Activated CD8-positive, alpha-beta memory T cell treated with anti-CD3 and anti-CD28 coated beads for 1 hour (primary cell): ENCODE measurements around the gene DYNC2LI1.
"Not testable (repeated sequence)": the region's sequence is repeated elsewhere in the genome, so short reads cannot be mapped to it uniquely, and the experiment has no call there.

Experiments
- DNase-seq, 2 donors: peaks; one replicate each; pipeline ENCODE4 v3.0.0-alpha.2; 2020; ENCODE audit warnings: low read depth in 1 of 2; ENCODE audit errors: extremely low read depth in 1 of 2

Gene DYNC2LI1

DNA sequence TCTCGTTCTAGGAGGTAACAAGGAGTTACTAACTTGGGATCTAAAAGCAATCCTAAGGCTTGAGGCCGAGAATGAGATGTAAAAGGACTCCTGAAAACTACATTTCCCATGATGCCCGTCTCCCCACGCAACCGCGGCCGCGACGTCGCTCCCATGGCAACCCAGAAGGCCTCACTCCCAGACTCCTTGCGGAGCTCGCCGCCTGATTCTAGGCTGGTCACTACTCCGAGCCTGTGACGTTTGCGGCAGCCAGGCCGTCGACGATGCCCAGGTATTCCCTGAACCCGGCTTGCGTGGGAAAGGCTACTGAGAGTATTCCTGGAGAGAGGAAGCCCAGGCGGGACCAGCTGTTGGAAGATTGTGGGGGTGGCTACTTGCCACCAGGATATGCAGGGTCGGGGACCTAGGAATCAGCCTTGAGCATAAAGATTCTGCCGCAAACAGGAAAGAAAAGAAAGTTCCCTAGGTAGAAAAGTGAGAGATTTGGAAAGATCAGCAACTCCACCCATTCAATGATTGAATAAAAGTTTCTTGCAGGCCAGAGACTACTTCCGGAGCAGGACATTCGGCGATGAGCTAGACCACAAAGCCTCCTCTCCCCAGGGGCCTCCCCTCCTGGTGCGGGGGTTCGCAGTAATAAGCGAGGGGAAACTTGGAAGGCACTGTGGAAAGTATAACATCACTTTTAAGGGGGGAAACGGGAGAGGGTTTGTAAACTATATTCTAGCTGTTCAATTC, at the start of gene DYNC2LI1:
Gene DYNC2LI1 (plus strand): TSS at position 164 of the 738 bp plus-strand sequence. CDS start 100 bp downstream, at position 264.
- peak; percentile 26 to 67 for DNase-seq

- DNase-seq: no peak
Observed at GRCh38 chr2:43724728-43725526, 48.9 kb upstream of the DYNC2LI1 start.

DNA sequence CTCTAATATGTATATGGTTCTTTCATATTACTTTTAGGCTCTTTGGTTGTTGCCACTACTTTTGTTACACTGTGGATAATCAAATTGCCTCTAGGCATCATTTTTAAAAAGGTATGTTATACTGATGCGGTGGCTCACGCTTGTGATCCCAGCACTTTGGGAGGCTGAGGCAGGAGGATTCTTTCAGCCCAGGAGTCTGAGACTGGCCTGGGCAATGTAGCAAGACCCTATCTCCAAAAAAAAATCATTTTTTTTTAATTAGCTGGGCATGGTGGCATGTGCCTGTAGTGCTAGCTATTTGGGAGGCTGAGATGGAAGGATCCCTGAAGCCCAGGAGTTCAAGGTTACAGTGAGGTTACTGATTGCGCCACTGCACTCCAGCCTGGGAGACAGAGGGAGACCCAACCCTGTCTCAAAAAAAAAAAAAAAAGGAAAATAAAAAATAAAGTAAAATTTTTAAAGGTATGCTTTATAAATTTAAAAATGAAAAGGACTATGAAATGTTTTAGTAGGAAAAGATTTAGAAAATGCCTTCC, 48.1 kb upstream of the DYNC2LI1 start:
- no peak for DNase-seq

- DNase-seq: not testable (repeated sequence)
Observed at GRCh38 chr2:43726961-43727633, 46.7 kb upstream of the DYNC2LI1 start.

- DNase-seq: no peak
Observed at GRCh38 chr2:43727634-43728014, 46.2 kb upstream of the DYNC2LI1 start.

DNA sequence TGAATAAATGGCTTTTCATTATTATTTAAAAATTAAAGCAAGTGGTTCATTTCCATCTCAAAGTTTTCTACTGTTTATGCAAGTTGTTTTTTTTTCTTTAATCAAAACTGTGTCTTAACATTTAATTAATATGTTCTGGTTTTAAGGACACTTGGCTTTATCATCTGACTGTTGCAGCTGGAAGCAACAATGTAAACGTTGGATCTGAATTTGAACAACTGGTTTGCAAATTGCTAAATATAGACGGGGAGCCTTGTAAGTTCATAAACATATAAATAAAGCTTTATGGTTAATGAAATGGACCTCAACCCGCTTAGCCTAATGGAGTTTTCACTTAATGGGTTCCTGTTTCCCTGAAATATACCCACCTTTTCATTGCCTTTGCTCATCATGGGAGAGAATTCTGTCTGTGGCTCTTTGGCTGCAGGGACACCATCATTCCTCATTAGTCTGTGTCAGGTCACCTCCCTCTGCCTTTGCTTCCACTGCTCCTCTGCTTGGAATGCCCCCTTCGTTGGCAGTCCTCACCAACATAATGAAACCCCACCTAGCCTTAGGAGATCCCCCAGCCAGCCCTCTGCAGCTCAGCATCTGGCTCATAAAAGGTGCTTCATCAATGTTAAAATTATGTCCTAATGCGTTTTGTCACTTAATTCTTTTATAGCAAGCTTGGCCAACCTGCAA, 44.2 kb upstream of the DYNC2LI1 start:
- no peak for DNase-seq

- no peak for DNase-seq
Observed at GRCh38 chr2:43731211-43731610, 42.6 kb upstream of the DYNC2LI1 start.

DNA sequence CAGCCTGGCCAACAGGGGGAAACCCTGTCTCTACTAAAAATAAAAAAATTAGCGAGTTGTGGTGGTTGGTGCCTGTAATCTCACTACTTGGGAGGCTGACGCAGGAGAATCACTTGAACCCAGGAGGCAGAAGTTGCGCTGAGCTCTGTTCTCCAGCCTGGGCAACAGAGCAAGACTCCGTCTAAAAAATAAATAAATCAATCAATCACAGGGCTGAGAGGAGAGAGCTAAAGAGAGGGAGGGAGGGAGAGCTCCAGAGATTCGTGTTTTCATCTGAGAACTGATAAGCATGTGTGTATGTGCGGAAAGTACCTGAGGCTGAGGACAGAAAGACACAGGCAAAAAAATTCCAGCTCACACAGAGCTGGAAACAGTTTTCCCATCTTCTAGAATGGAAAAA, 37.2 kb upstream of the DYNC2LI1 start:
- DNase-seq: no peak

- no peak for DNase-seq
Observed at GRCh38 chr2:43737097-43737854, 36.6 kb upstream of the DYNC2LI1 start.

DNA sequence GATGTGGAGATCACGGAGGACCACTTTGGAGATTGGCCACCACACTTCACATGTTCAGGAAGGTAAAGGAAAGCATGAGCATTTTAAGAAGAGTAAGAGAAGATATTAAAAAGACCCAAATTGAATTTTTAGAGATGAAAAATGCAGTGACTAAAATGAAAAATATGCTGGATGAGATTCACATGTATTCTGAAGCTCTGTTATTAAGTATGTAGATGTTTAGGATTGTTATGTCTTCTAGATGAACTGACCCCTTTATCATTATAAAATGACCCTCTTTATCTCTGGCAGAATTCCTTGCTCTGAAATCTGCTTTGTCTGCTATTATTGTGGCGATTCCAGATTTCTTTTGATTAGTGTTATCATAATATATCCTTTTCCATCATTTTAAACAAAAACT, 36.0 kb upstream of the DYNC2LI1 start:
- DNase-seq: no peak

DNA sequence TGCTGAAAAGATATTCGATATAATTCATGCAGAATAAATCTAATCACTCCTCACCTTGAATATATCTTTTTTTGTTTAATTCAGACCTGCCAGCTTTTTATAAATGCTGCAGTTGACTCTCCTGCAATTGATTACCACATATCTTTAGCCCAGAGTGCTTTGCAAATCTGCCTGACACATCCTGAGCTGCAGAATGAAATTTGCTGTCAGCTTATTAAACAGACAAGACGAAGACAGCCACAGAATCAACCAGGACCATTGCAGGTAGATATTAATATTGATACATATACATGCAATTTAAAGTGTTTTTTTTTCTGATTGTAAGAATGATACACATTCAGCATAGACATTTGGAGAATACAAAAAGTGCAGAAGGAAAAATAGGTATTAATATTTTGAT, 35.6 kb upstream of the DYNC2LI1 start:
- no peak for DNase-seq

DNA sequence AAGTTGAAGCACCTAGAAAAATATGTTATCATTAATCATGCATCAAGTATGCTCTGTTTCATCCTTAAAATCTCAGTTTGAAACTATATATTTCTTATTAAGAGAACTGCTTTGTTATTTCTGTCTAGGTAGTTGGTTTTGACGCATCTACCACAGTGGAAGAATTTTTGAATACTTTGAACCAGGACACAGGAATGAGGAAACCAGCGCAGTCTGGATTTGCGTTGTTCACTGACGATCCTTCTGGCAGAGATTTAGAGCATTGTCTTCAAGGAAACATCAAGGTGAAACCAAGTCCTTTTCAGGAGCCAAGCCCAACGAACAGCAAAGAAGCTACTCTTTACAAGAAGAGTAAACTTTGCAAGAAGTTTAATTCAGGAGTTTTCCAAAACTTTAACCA, 30.1 kb upstream of the DYNC2LI1 start:
- DNase-seq: no peak

GRCh38 chr2:43745457-43745856, 28.4 kb upstream of the DYNC2LI1 start:
- DNase-seq: no peak

DNA sequence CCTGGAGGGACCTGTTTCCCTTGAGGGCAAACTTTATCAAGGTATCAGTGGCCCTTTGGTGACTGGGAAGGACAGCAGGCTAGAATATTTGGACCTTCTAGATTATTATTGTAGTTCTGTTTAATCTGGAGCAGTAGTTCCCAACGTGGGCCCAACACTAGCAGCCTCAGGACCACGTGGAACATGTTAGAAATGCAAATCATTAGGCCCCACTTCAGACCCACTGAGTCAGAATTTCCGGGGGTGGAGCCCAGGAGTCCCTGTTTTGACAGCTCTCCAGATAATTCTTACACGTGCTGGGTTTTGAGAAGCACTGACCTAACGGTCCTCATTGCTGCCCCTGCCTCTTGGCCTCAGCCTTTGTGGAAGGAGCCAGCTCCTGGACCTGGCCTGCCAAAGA, 25.5 kb upstream of the DYNC2LI1 start:
- DNase-seq: no peak

DNA sequence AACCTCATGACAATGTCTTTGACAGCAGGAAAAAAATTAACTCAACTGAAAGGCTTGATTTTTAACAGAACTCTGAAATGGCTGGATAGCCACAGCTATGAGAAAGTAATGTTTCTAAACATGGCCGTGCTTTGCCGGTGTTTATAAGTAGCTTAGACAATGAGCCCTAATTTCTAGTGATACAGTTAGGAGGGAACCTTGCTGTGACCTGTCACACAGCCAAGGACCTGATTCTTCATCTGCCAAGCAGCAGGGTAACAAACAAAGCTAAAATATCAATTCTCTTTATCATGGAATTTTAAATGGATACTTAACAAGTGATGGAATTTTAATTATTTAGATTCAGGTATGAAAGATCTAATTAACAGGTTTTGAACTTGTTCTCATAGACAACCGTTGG, 24.3 kb upstream of the DYNC2LI1 start:
- DNase-seq: no peak

DNA sequence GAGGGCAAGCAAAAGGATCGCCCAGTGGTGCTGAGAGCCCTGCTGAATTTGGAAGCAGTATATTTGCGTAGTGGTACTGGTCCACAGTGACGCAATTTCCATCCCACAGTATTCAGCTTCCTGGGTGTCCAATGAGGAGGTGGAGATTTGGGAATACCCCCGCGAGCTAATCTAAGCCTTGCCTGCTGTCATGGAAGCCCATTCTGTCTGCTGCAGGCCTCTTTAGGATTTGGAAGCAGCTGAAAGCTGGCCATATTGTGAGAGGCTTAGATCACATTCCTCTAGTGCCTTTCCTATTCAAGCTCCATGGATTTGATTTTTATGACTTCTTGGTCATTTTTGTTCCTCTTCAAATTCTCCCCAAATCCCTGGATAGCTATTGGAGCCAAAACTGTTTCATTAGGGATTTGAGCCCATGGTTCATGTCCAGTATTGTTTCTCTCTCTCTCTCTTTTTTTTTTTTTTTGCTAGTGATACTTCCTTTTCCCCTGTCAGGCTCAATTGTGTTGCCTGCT, 22.3 kb upstream of the DYNC2LI1 start:
- no peak for DNase-seq

DNA sequence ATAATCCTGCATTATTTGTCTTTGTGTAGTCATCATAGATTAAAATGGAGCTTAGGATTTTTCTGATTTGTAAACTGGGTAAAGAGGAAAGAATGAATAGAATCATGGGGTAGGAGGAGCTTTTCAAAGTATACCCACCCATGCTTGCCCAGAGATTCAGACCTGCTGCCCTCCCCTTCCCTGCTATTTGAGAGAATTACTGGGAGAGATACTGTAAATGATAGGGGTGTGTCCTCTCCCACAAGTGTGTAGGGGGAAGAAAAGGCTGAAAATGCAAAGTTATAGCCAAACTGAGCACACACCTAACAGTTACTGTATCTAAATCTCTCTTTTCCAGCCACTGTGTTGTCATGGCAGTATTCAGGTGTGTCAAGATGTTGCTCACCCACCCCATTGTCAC, 21.5 kb upstream of the DYNC2LI1 start:
- DNase-seq: no peak

DNA sequence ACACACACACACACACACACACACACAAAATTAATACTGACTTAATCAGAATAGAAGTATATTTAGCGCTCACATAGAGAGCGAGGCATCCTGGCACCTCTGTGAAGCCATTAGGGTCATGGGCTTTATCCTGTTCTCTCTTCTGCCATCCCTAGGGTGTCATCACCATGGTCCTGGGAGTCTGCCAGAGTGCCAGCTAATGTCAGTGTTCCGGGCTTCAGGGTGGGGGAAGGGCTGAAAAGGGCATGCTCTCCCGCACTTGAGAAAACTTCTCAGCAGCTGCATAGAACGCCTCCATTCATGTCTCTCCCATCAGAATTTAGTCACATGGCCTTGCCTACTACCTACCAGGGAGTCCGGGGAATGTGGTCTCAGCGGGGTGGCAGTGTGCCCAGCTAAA, 19.7 kb upstream of the DYNC2LI1 start:
- no peak for DNase-seq

DNA sequence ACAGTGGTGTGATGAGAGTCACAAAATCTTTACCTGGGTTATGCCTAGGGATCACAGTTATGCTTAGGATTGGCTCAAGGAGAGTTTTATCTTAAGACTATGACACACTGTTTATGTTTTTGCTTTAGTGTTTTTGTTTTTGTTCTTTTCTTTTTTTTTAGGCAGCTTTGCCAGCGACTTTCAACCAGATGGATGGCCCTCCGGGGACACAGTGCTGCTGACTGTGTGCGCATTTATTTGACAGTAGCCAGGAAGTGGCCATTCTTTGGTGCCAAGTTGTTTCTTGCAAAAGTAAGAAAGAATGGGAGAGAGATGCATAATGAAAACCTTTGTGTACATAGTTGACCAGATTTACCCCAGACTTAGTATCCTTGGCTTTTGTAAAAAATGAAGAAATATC, 15.1 kb upstream of the DYNC2LI1 start:
- DNase-seq: no peak

DNA sequence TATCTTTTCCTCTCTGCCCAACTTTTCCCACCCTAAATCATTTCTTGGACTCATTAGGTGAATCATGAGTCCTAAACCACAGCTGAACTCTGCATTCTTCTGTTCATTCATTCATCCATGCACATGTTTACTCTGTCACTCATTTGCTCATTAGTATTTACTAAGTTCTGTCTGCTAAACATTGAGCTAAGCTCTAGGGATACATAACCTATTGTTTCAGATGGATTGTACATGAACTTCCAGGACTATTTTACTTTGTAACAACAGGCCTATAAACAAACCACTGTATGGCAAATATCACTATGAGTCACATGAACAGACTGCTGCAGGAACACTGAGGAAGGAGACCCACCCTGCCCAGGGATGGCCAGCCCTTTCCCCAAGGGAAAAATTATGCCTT, 14.6 kb upstream of the DYNC2LI1 start:
- no peak for DNase-seq
